OCI-LY7 (cell line): ENCODE measurements around the gene GMDS.

Source experiments
- EZH2phosphoT487 ChIP-seq: fragments of 200-600 bp; sonication (generic); IDR thresholded peaks from 2 replicates; pipeline ENCODE4 v1.6.1; 2018; ENCODE audit warnings: low read depth, borderline replicate concordance, mild to moderate bottlenecking, mixed run types, antibody characterized with exemption, low read length, moderate library complexity, mixed read lengths
- TF ChIP-seq, protein P1 (sequence below): fragments of 200-600 bp; sonication (generic); conservative IDR thresholded peaks from 2 replicates; pipeline ENCODE4 v1.5.1; 2014; ENCODE audit warnings: mild to moderate bottlenecking, antibody characterized with exemption, low read length, moderate library complexity, mixed read lengths

DNA sequence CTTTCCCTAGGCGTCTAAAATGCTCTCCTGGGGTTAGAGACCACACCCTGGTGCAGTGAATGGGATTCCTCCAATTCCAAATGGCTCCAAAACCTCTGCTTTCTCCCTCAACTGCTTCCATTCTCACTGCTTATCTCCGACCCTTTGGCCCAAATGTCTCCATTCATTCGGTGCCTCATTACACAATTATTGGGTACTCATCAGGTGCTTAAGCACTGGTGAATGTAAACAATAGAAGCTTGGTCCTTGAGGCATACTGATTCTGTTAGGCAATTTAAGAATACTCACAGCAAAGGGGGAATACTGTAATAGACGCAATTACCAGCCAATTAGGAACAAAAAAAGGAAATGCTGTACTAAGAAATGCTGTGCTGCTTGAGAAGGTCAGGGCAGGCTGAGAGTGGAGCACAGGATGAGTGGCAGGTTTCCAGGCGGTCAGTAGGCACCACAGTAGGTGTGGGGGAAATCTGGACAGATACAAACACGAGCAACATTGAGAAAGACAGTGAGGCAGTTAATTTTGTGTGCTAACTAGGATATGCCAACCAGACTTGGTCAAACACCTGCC is 23.0 kb downstream of the GMDS start:
- TF ChIP-seq, protein P1, sequence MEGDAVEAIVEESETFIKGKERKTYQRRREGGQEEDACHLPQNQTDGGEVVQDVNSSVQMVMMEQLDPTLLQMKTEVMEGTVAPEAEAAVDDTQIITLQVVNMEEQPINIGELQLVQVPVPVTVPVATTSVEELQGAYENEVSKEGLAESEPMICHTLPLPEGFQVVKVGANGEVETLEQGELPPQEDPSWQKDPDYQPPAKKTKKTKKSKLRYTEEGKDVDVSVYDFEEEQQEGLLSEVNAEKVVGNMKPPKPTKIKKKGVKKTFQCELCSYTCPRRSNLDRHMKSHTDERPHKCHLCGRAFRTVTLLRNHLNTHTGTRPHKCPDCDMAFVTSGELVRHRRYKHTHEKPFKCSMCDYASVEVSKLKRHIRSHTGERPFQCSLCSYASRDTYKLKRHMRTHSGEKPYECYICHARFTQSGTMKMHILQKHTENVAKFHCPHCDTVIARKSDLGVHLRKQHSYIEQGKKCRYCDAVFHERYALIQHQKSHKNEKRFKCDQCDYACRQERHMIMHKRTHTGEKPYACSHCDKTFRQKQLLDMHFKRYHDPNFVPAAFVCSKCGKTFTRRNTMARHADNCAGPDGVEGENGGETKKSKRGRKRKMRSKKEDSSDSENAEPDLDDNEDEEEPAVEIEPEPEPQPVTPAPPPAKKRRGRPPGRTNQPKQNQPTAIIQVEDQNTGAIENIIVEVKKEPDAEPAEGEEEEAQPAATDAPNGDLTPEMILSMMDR: no peak
- TF ChIP-seq EZH2phosphoT487: no peak
